ENCODE results near the gene POLR3G.

Gene POLR3G

GRCh38 chr5:90474235-90475107 lies at the start of gene POLR3G, which contains the start of gene MBLAC2:
TSS of gene POLR3G (plus strand) at chr5:90474864. CDS start at chr5:90485568, 10,704 bp downstream.
TSS of gene MBLAC2 (minus strand) at chr5:90474771. CDS start at chr5:90474292, 479 bp downstream.
- DNase-seq, result peak; percentile 86

DNA sequence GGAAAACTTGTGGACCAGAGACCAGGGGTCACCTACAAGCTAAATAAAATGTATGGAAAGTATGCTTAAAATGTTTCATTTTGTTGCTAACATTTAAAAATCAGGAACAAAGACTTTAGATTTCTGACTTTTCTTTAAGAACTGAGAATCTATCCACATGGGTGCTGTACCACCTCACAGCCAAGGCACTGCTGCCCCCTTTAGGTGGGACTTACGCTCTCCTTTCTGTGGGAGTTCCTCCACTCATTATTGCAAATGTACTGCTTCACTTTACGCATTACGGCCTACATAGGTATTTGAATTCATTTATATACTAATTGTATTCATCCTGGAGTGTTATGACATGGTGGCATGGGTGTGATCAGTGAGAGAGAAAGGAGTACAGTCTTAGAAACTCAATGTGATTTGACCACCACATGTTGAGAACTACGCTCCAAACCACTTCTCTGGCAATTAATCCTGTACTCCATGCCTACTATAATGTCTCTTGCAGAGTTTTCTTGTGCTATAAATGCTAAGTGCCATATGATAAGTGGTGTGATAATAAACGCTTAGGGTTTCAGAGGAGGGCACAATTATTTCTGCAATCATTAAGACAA lies 40.4 kb upstream of the POLR3G start:
- peak; percentile 35 for DNase-seq

- no peak for DNase-seq
Measured at GRCh38 chr5:90437663-90438062, 37.0 kb upstream of the POLR3G start.

- DNase-seq, result no peak
Measured at GRCh38 chr5:90438100-90438499, 36.6 kb upstream of the POLR3G start.

GRCh38 chr5:90440644-90441043 lies 34.0 kb upstream of the POLR3G start:
- DNase-seq, result no peak

- peak; percentile 26 for DNase-seq
Measured at GRCh38 chr5:90446961-90447360, 27.7 kb upstream of the POLR3G start.

- no peak for DNase-seq
Measured at GRCh38 chr5:90461288-90461687, 13.4 kb upstream of the POLR3G start.

DNA sequence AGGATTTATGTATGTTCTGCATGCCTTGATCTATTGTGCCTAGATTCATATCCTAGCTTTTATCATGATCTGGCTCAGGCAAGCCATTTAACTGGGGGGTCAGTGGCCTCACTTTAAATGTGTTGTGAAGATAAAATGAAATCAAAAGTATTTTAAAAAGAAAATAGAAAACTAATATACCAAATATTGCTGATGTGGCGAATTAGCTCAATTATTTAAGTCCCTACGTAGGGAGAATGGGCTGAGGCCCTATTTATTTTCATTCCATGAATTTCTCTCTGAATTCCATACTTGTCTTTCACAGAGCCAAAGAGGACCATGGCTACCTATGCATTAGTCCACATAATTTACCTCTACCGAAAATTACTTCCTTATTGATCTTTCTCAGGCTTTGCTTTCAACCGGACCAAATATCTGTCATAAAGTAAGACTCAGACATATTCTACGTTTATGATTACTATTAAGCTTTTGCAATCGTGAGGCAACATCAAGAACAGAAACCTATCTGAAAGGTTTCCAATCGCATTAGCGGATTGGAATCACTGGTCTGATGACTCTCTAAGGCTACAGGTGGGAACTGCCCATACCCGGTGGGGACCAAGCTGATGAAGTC lies 1.8 kb upstream of the POLR3G start:
- DNase-seq, result no peak

DNA sequence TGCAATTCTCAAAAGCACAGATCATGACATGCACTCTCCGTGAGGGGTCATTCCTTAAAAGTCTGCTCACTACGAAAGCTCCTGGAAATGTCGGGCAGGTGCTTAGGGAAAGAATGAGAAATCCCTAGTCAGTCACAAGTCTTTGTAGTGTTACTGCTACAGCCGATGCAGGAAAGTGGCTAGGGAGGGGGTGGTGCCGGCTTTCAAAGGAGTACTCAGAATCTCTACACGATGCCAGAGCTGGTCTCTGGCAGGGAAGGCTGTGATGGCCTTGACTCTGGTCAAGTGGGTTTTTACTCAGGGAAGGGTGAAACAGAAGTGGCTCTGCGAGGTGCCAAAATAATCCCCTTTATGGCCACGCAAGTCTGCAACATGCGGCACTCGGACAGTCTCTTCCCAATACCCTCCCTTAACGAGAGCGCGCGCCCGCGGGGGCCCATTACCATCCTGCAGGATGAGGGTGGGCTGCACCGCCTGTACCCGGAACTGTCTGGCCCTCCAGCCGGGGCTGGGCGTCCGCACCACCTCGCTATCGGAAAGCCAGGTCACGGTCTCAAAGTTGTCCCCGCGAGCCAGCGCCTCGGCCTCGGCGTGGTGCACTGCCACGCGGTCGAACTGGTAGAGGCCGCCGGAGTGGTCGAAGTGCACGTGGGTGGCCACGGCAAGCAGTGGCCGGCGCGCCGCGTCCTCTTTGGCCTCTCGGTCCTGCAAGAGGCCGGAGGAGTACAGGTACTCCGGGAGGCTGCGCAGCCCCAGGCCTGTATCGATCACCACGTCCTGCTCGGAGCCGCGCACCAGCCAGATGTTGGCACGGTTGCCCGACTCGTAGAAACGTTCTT lies 1.0 kb upstream of the POLR3G start:
- DNase-seq, result peak; percentile 36

- DNase-seq, result no peak
Measured at GRCh38 chr5:90475436-90475980, 844 bp downstream of the POLR3G start.

- DNase-seq, result no peak
Measured at GRCh38 chr5:90476391-90476790, 1.7 kb downstream of the POLR3G start.

DNA sequence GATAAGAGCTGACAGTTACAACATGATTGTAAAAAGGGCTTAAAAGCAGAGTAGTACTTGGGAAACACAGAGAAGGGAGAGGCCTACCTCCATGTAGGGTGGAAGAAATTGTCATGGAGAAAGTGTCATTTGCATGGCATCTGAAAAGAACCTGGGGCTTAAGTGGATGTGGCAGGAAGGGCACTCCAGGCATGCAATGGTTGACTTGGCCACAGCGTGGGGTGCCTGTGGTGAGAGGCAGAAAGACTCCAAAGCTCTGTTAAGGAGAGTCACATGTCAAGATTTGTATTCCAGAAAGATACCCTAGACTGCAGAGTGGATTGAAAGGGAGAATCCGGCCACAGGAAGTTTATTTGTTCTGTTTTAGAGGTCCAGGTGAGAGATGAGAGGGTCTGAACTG lies 2.4 kb downstream of the POLR3G start:
- DNase-seq, result no peak

GRCh38 chr5:90477621-90478215 lies 3.1 kb downstream of the POLR3G start:
- no peak for DNase-seq

DNA sequence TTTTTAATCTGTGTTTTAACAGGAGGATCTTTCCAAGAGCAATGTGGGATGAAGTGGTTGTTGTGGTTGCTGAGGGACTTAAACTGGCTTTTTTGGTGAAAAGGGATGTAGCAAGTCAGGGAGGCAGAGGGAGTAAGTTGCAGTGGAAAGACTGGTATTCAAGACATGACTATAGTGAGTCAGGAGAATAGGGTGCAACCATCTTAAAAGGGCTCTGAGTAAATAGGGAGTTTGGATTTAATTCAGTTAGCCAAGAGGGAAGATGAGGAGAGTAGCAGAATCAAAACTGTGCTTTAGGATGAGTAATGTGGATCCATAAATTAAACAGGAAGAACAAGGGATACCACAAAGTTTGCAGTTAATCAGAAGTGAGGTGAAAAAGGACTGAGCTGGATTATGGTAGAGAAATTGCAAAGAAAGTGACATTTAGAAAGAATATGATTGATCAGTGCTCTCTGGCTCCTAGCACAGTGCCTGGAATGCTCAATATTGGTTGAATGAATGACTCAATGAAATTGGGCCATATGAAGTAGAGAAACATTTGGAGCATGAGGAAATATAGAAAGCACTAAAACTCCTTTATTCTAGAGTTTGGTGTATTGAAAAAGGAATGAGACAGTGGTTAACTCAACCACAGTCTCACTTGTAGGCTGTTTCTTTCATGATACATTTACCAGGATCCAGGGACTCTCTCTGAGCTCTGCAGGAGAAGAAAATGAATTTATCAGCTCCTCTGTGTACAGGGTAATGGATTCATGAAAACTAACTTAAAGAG lies 5.1 kb downstream of the POLR3G start:
- no peak for DNase-seq

GRCh38 chr5:90480699-90481098 lies 6.0 kb downstream of the POLR3G start:
- DNase-seq, result no peak

- DNase-seq, result no peak
Measured at GRCh38 chr5:90483206-90483605, 8.5 kb downstream of the POLR3G start.

- DNase-seq, result no peak
Measured at GRCh38 chr5:90484540-90484939, 9.9 kb downstream of the POLR3G start.

DNA sequence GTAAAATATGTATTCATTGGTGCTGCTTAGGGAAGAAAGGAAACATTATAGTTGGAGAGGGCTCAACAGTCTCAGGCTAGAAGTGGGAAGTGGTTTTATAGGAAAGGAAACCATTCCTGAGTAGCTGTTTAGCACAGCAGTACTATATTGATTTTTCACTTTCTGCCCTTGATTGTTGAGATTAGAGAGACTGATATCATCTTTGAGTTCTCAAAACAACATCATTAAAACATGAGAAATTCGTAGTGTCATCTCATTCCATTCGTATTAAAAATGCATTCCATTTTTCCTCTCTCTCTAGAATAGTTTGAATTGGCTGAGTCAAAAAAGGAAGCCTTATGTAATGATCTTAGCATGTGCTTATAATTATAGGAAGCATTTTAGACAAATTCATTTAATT lies 14.1 kb downstream of the POLR3G start:
- DNase-seq, result peak; percentile 18

GRCh38 chr5:90494043-90494442 lies 19.4 kb downstream of the POLR3G start:
- DNase-seq, result no peak

DNA sequence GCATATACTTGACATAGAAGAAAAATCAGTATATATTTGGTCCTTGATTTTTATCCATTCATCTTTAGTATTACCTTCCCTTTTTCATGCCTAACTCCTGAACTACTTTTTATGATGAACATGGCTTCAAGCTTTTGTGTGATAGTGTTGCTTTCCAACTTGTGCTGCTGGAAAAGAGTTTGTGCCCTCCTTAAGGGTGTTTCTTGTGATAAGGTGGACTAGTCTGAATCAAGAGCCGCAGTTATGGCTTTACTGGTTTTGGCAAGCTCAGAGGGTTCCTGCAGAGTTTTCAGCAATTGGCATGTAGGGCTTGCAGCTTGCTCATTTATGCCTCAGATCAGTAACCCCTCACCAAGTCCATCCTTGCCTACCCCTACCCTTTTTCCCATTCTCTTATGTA lies 20.5 kb downstream of the POLR3G start:
- DNase-seq, result no peak

GRCh38 chr5:90503596-90503995 lies 28.9 kb downstream of the POLR3G start:
- DNase-seq, result no peak
